ENCODE measurements around the gene OCLN.
A peak's percentile ranks its signal among the peaks of the same experiment; 100 is the strongest.
"Not testable (repeated sequence)": the region's sequence is repeated elsewhere in the genome, so short reads cannot be mapped to it uniquely, and the experiment has no call there.

The OCLN gene

GRCh38 chr5:69492391-69492922 lies at the start of gene OCLN:
Gene OCLN, plus strand, starts transcription at chr5:69492790. Its CDS starts 11,455 bp downstream, at chr5:69504245.
- peak; percentile 85 for DNase-seq

- no peak for DNase-seq
Measured at GRCh38 chr5:69444127-69444754, 48.3 kb upstream of the OCLN start.

GRCh38 chr5:69449511-69449910 lies 43.1 kb upstream of the OCLN start:
- no peak for DNase-seq

GRCh38 chr5:69450116-69450515 lies 42.5 kb upstream of the OCLN start:
- no peak for DNase-seq

GRCh38 chr5:69450527-69450926 lies 42.1 kb upstream of the OCLN start:
- not testable (repeated sequence) for DNase-seq

GRCh38 chr5:69451941-69452647 lies 40.5 kb upstream of the OCLN start:
- DNase-seq = no peak

GRCh38 chr5:69453487-69453886 lies 39.1 kb upstream of the OCLN start:
- DNase-seq = not testable (repeated sequence)

GRCh38 chr5:69454460-69455249 lies 37.9 kb upstream of the OCLN start:
- no peak for DNase-seq

GRCh38 chr5:69455428-69455988 lies 37.1 kb upstream of the OCLN start:
- DNase-seq = not testable (repeated sequence)

- no peak for DNase-seq
Measured at GRCh38 chr5:69462170-69462569, 30.4 kb upstream of the OCLN start.

- not testable (repeated sequence) for DNase-seq
Measured at GRCh38 chr5:69466375-69466774, 26.2 kb upstream of the OCLN start.

- DNase-seq = no peak
Measured at GRCh38 chr5:69467442-69468225, 25.0 kb upstream of the OCLN start.

GRCh38 chr5:69468631-69469030 lies 24.0 kb upstream of the OCLN start:
- DNase-seq = no peak

GRCh38 chr5:69471516-69471915 lies 21.1 kb upstream of the OCLN start:
- not testable (repeated sequence) for DNase-seq

- DNase-seq = not testable (repeated sequence)
Measured at GRCh38 chr5:69472535-69473143, 20.0 kb upstream of the OCLN start.

- DNase-seq = no peak
Measured at GRCh38 chr5:69477170-69477569, 15.4 kb upstream of the OCLN start.

- DNase-seq = not testable (repeated sequence)
Measured at GRCh38 chr5:69478296-69478695, 14.3 kb upstream of the OCLN start.

GRCh38 chr5:69484891-69485290 lies 7.7 kb upstream of the OCLN start:
- DNase-seq = no peak

GRCh38 chr5:69485471-69485870 lies 7.1 kb upstream of the OCLN start:
- no peak for DNase-seq

GRCh38 chr5:69489246-69489645 lies 3.3 kb upstream of the OCLN start:
- DNase-seq = no peak

GRCh38 chr5:69491027-69491426 lies 1.6 kb upstream of the OCLN start:
- DNase-seq = no peak

- DNase-seq = no peak
Measured at GRCh38 chr5:69491838-69492390, 676 bp upstream of the OCLN start.

Data from 8988T (cell line).